NOMO-1 treated with dmso at 0.1 percent for 144 hours (cell line): ENCODE data around the gene CACNB4.

Experiments used
- DNase-seq: peaks from one replicate; lab custom pipeline; 2025; ENCODE audit not compliant: unreplicated experiment; lab: John Stamatoyannopoulos, UW

Gene CACNB4

DNA sequence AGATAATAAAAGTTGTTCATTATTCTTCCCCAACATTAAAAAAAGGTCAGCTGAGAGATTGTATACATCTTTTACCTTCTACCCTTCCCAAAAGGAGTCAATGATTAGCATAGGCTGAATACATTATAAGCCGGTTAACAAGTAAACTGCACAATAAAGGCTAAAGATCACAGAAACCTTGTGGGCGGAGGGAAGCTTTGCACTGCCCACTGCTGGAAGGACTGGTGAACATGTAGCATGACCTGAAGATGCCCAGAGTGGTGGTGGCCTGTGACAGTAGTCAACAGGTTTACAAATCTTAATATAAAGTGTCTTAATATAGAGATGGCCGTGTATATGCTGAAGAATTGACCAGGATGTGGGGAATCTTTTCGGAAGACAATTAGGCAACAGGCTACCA is 306.3 kb downstream of the CACNB4 start:
- DNase-seq: no peak

DNA sequence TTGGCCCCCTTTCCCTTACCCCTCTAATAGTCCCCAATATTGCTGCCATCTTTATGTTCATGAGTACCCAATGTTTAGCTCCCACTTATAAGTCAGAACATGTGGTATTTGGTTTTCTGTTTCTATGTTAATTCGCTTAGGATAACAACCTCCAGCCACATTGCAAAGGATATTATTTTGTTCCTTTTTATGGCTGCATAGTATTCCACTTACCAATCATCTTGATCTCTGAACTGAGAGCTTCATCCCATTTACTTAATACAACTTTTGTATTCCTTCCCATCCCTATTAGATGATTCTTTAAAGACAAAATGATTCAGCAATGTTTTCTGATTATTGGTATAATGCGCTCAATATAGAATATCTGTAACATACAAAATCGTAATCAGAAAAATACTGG is 307.3 kb downstream of the CACNB4 start:
- no peak for DNase-seq

DNA sequence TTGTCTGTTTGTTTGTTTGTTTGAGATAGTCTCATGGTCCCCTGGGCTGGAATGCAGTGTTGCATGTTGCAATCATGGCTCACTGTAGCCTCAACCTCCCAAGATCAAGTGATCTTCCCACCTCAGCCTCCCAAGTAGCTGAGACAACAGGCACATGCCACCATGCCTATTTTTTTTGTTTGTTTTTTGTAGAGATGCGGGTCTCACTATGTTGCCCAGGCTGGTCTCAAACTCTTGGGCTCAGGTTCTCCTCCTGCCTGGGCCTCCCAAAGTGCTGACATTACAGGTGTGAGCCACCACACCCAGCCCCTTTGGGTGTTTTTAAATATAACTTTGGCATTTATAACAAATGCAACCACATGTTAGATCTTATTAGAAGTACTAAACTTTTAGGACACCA is 308.2 kb downstream of the CACNB4 start:
- no peak for DNase-seq

DNA sequence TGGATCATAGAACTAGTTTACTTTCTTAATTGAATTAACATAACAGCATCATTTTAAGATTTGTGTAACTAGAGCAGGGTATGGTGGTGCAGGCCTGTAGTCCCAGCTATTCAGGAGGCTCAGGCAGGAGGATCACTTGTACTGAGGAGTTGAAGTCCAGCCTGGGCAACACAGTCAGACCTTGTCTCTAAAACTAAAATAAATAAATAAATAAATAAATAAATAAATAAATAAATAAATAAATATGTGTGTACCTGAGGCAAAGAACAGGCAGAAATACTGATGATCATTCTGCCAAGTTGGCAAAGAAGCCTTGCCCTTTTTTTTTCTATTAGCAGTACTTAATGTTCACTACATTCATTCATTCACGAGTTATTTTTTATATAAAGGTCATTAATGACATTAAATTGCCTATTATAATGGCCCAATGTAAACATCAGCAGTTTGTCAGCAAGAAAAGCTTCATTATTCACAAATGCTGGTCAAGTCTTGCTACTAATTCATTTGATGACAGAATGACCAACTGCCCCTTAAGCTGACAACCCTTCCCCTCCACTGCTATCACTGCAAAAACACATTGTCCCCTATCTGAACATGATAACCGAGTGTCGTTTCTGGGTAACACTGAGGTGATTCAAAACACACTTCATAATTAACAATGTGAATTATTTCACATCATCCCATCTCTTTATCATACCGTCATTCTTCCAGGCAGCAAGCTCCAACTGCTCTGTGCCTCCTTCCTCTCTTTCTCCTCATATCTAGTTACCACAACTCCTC is 309.6 kb downstream of the CACNB4 start:
- DNase-seq: no peak

DNA sequence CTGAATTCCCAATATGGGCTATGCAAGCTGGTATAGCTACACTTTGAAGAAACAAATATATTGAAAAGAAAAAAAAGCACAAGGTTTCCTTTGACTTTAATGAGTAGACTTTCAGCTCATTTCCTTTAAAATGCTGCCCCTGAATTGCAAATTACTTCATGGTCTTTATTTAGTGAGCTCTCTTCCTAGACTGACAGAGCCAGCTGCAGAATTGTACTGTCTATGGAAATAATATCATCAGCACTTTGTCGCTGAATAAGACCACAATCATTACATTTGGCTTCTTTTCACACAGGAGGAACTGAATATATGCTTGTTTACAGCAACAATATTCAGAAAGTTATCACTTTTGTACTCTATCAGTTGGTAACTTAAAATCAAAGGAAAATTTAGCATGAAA is 312.4 kb downstream of the CACNB4 start:
- DNase-seq: no peak

DNA sequence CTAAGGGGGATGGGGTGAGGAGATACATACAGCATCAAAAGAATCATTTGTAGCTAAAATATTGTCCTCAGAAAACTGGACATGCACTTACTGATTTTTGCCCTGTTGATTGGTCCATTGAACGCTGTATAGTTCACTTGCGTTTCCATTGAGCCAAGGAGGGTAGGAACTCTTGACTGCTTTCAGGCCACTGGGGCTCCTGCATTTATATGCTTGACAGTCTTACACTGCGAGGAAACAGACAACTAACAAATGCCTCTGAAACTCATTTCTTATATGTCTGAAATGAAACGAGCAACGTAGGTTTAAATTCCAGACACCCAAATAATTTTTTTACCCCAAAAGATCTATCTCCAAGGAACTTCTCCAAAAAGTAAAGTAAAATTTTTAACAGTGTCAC is 312.8 kb downstream of the CACNB4 start:
- no peak for DNase-seq

DNA sequence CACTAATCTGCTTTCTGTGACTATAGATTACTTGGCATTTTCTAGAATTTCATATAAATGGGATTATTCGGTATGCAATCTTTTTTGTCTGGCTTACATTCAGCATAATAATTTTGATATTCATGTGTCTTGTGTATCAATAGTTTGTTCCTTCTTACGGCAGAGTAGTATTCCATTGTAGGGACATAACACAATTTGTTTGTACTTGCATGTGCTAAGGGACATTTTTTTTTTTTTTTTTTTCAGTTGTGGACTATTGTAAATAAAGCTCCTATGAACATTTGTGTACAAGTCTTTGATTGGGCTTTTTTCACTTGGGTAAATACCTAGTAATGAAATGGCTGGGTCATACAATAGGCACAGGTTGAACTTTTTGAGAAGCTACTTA is 315.7 kb downstream of the CACNB4 start:
- no peak for DNase-seq
